HG02840 (cell line): ENCODE measurements around the gene PACSIN2.
"Not testable (repeated sequence)": the region's sequence is repeated elsewhere in the genome, so short reads cannot be mapped to it uniquely, and the experiment has no call there.

Experiments used
- ATAC-seq: cut with Tn5 transposase; IDR thresholded peaks from one replicate; pipeline ENCODE4 v1.9.1; 2021; ENCODE audit warnings: mild to moderate bottlenecking, moderate library complexity, moderate number of reproducible peaks; ENCODE audit not compliant: unreplicated experiment, low FRiP score

The PACSIN2 gene

GRCh38 chr22:42971473-42971860, 43.5 kb downstream of the PACSIN2 start:
- not testable (repeated sequence) for ATAC-seq

- ATAC-seq, result no peak
Measured at GRCh38 chr22:42970029-42970428, 44.9 kb downstream of the PACSIN2 start.

GRCh38 chr22:42969348-42969975, 45.5 kb downstream of the PACSIN2 start:
- ATAC-seq, result no peak

GRCh38 chr22:42967933-42968332, 47.0 kb downstream of the PACSIN2 start:
- ATAC-seq, result no peak

GRCh38 chr22:42967005-42967404, 47.9 kb downstream of the PACSIN2 start:
- no peak for ATAC-seq

GRCh38 chr22:42966497-42966896, 48.5 kb downstream of the PACSIN2 start:
- ATAC-seq, result no peak

GRCh38 chr22:42964994-42965699, 49.8 kb downstream of the PACSIN2 start:
- ATAC-seq, result no peak

- ATAC-seq, result no peak
Measured at GRCh38 chr22:42963231-42963595, 51.7 kb downstream of the PACSIN2 start.

- ATAC-seq, result no peak
Measured at GRCh38 chr22:42962295-42963230, 52.4 kb downstream of the PACSIN2 start.

GRCh38 chr22:42961810-42962209, 53.1 kb downstream of the PACSIN2 start:
- ATAC-seq, result no peak

GRCh38 chr22:42961400-42961690, 53.6 kb downstream of the PACSIN2 start:
- ATAC-seq, result not testable (repeated sequence)

GRCh38 chr22:42960531-42961399, 54.2 kb downstream of the PACSIN2 start:
- ATAC-seq, result no peak

- no peak for ATAC-seq
Measured at GRCh38 chr22:42959576-42960509, 55.1 kb downstream of the PACSIN2 start.

GRCh38 chr22:42958937-42959336, 56.0 kb downstream of the PACSIN2 start:
- no peak for ATAC-seq

GRCh38 chr22:42957958-42958357, 57.0 kb downstream of the PACSIN2 start:
- ATAC-seq, result no peak

- no peak for ATAC-seq
Measured at GRCh38 chr22:42957544-42957943, 57.4 kb downstream of the PACSIN2 start.

GRCh38 chr22:42955848-42956247, 59.1 kb downstream of the PACSIN2 start:
- ATAC-seq, result no peak

- ATAC-seq, result no peak
Measured at GRCh38 chr22:42955087-42955635, 59.8 kb downstream of the PACSIN2 start.

GRCh38 chr22:42953751-42954150, 61.2 kb downstream of the PACSIN2 start:
- ATAC-seq, result not testable (repeated sequence)
